ENCODE data around the gene NUP210.

The NUP210 gene

DNA sequence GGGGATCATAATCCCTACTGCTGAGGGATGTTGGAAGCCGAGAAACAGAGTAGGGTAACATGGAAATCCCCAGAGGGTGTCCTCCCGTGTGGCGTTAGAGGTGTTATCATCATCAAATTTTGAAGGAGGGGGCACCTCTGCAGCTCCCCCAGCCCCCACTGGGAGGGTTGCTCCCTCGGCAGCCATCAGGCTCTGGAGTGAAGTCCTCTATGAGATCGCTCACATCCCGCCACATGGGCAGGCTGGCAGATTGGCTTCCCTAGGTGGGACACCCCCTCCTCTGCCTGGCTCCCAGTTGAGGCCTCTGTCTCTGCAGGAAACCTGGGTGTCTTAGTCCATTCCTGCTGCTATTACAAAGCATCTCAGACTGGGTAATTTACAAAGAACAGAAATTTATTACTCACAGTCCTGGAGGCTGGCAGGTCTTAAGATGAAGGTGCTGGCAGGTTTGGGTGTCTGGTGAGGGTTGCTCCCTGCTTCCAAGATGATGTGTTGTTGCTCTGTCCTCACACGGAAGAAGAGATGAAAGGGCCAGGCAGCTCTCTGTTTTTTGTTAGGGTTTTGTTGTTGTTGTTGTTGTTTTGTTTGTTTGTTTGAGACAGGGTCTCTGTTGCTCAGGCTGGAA lies 120.5 kb downstream of the NUP210 start:
- H3K4me2 ChIP-seq (ENCODE audit: low read depth, low read length, poor library complexity, severe bottlenecking), result no peak overlapping the region
- no peaks in the 10 kb centered on the region for H3K9me2 ChIP-seq (replicated peaks; ENCODE audit: low read depth, low read length)
- no peaks in the 10 kb centered on the region for H3K79me2 ChIP-seq (ENCODE audit: insufficient read depth, low read length)
- peaks cover 63% of the 10 kb centered on the region for H3K4me1 ChIP-seq (ENCODE audit: insufficient read depth, low read length, poor library complexity, severe bottlenecking)
- H3K27me3 ChIP-seq (ENCODE audit: insufficient read depth, low read length, poor library complexity, severe bottlenecking), result no peaks in the 10 kb centered on the region
- H3K9me3 ChIP-seq (ENCODE audit: insufficient read depth, low read depth, low read length), result no peaks in the 10 kb centered on the region
- H2AFZ ChIP-seq (ENCODE audit: low read length), result no peak overlapping the region
- H3K4me3 ChIP-seq (ENCODE audit: low read length, poor library complexity, severe bottlenecking), result no peak overlapping the region
- no peaks in the 10 kb centered on the region for H3K36me3 ChIP-seq (ENCODE audit: insufficient read depth, low read length)
- no peaks in the 10 kb centered on the region for H4K20me1 ChIP-seq (ENCODE audit: insufficient read depth, low read length, poor library complexity, severe bottlenecking)
- H3K9ac ChIP-seq (ENCODE audit: low read depth, low read length, poor library complexity, severe bottlenecking), result no peak overlapping the region
- TF ChIP-seq EZH2phosphoT487 (IDR thresholded peaks at IDR 0.05; ENCODE audit: borderline replicate concordance), result no peak
- TF ChIP-seq, protein P1, sequence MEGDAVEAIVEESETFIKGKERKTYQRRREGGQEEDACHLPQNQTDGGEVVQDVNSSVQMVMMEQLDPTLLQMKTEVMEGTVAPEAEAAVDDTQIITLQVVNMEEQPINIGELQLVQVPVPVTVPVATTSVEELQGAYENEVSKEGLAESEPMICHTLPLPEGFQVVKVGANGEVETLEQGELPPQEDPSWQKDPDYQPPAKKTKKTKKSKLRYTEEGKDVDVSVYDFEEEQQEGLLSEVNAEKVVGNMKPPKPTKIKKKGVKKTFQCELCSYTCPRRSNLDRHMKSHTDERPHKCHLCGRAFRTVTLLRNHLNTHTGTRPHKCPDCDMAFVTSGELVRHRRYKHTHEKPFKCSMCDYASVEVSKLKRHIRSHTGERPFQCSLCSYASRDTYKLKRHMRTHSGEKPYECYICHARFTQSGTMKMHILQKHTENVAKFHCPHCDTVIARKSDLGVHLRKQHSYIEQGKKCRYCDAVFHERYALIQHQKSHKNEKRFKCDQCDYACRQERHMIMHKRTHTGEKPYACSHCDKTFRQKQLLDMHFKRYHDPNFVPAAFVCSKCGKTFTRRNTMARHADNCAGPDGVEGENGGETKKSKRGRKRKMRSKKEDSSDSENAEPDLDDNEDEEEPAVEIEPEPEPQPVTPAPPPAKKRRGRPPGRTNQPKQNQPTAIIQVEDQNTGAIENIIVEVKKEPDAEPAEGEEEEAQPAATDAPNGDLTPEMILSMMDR (conservative IDR thresholded peaks at IDR 0.05; ENCODE audit: low read length), result no peak
- H3F3A ChIP-seq (ENCODE audit: low read depth), result 0 out of 2 replicates have a peak, but pooled peaks cover 4% of the 10 kb centered on the region

DNA sequence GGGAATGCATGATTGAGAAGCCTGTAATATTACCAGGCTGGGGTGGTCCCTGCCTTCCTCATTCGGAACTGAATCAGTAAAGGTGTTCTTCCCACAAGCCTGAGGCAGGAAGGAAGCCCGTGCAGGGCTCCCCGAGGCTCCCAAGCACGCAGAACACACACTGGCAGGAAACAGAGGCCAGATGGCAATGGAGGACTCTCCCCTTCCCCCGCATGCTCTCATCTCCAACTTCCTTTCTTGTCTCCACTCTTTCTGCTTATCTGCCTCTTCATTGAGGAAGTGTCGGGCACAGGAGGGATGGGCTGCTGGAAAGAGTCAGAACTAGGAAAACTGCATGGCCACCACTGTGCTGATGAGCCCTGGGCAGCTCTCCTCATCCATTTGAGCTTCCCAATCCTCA lies 123.5 kb downstream of the NUP210 start:
- Histone ChIP-seq H3F3A (ENCODE audit: low read depth) (0 out of 2 replicates have a peak, but pooled peaks cover 4% of the 10 kb centered on the region), H2AFZ (ENCODE audit: low read length) (peak overlapping the region; percentile 38; the same call in 1 of the 2 replicates), H3K9me2 (replicated peaks; ENCODE audit: low read depth, low read length) (no peaks in the 10 kb centered on the region), H3K4me1 (ENCODE audit: insufficient read depth, low read length, poor library complexity, severe bottlenecking) (peaks cover 58% of the 10 kb centered on the region), H3K9ac (ENCODE audit: low read depth, low read length, poor library complexity, severe bottlenecking) (peak overlapping the region; percentile 48), H3K27me3 (ENCODE audit: insufficient read depth, low read length, poor library complexity, severe bottlenecking) (no peaks in the 10 kb centered on the region), H3K36me3 (ENCODE audit: insufficient read depth, low read length) (no peaks in the 10 kb centered on the region), H3K4me3 (ENCODE audit: low read length, poor library complexity, severe bottlenecking) (peak overlapping the region; percentile 39), H3K4me2 (ENCODE audit: low read depth, low read length, poor library complexity, severe bottlenecking) (peak overlapping the region; percentile 57), H4K20me1 (ENCODE audit: insufficient read depth, low read length, poor library complexity, severe bottlenecking) (no peaks in the 10 kb centered on the region), H3K79me2 (ENCODE audit: insufficient read depth, low read length) (no peaks in the 10 kb centered on the region), H3K9me3 (ENCODE audit: insufficient read depth, low read depth, low read length) (no peaks in the 10 kb centered on the region)
- TF ChIP-seq, protein P1 (conservative IDR thresholded peaks at IDR 0.05; ENCODE audit: low read length), result no peak
- TF ChIP-seq EZH2phosphoT487 (IDR thresholded peaks at IDR 0.05; ENCODE audit: borderline replicate concordance), result no peak

DNA sequence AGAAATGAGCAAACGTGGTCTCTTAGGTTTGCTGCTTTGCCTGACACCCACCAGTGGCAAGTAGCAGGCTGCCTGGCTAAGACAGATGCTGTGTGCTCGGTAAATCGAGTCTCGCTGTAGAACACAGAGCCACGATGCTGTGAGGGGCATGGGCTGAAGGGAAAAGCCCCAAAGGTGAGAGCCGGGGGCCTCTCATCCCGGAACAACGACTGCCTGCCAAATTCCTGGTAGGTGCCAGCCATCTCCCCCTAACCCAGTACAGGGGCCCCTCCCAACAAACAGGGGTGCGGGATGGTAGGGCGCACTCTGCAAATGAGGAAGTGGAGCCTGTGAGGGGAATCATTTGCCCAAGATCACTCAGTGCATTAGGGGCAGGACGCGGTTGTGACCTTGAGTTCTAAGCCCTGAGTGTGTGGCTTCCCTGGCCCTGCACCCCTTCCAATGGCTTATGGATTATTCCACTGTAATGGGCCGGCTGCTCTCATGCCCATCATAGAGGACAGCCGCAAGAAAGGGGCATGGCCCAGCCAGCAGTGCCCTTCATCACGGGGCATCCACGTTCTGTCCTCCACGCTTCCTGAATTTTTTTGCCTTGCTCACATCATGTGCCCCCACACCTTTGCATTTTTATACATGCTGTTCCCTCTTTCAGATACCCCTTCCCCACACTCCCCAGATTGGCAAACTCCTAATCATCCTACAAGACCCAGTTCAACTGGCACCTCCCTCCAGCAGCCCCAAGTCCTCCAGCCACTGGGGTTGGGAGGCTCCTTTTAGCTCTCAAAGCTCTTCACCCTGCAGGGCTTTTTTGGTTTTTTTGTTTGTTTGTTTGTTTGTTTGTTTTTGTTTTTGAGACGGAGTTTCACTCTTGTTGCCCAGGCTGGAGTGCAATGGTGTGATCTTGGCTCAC lies 125.4 kb downstream of the NUP210 start:
- Histone ChIP-seq H3K4me3 (ENCODE audit: low read length, poor library complexity, severe bottlenecking) (no peak overlapping the region), H3K27me3 (ENCODE audit: insufficient read depth, low read length, poor library complexity, severe bottlenecking) (no peaks in the 10 kb centered on the region), H2AFZ (ENCODE audit: low read length) (no peak overlapping the region), H3K9ac (ENCODE audit: low read depth, low read length, poor library complexity, severe bottlenecking) (no peak overlapping the region), H3F3A (ENCODE audit: low read depth) (0 out of 2 replicates have a peak, but pooled peaks cover 4% of the 10 kb centered on the region), H3K9me2 (replicated peaks; ENCODE audit: low read depth, low read length) (no peaks in the 10 kb centered on the region), H3K4me2 (ENCODE audit: low read depth, low read length, poor library complexity, severe bottlenecking) (no peak overlapping the region), H3K36me3 (ENCODE audit: insufficient read depth, low read length) (no peaks in the 10 kb centered on the region), H3K4me1 (ENCODE audit: insufficient read depth, low read length, poor library complexity, severe bottlenecking) (peaks cover 40% of the 10 kb centered on the region), H3K79me2 (ENCODE audit: insufficient read depth, low read length) (no peaks in the 10 kb centered on the region), H3K9me3 (ENCODE audit: insufficient read depth, low read depth, low read length) (no peaks in the 10 kb centered on the region), H4K20me1 (ENCODE audit: insufficient read depth, low read length, poor library complexity, severe bottlenecking) (no peaks in the 10 kb centered on the region)
- TF ChIP-seq, protein P1 (conservative IDR thresholded peaks at IDR 0.05; ENCODE audit: low read length), result no peak
- TF ChIP-seq EZH2phosphoT487 (IDR thresholded peaks at IDR 0.05; ENCODE audit: borderline replicate concordance), result no peak
